NCI-H82 treated with DMSO at 0.1 percent for 48 hours (cell line): Measurements from ENCODE around the gene MRPL37.
"Not testable (repeated sequence)": the region's sequence is repeated elsewhere in the genome, so short reads cannot be mapped to it uniquely, and the experiment has no call there.

Experiments used
- DNase-seq: peaks from one replicate; lab custom pipeline; 2025; ENCODE audit not compliant: unreplicated experiment; lab: John Stamatoyannopoulos, UW

MRPL37 gene

DNA sequence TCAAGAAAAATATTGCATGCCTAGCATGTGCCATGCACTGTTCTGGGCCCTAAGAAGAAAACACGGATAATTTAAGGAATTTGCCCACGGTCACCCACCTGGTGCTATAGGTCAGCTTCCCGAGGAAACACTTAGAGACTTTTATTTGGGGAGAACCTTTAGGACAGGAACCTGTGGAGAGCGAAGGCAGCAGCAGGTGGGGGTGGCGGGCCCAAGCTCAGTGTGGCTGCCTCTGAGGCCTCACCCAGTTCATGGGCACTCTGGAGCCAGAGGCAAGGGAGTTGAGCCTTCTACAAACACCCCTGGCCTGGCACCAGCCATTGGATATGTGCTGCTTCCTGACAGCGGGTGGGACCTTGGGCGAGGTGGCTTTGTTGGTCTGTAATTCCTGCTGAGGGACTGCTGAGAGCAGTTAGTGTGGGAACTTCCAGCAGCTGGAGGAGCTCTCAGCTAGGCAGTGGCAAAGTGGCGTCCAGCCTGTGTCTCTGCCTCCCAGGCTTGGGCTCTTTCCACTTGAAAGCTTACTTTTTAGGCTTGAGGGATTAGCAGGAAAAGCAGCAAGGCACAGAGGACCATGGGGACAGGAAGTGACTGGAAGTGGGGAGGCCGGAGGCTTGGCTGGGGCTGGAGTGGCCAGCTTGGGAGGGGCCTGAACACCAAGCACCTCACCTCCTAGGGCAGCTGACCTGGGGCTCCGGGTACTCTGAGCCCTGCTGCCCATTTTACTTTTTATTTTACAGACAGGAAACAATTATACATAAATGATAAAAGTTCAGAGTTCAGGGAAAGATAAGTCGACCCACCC lies 19.1 kb downstream of the MRPL37 start:
- no peak for DNase-seq

DNA sequence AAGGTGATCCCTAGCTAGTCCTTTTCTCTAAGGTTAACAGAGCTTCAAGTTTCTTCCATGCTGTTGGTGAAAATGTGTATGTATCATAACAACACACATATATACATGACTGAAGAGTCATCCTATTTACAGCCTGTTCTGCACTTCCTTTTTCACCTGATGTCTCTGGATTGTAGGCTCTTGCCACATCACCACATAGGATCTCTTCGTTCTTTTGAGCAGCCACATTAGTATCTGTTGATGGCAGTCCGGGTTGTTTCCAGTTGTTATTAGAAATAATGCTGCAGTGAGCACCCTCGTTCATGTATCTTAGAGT lies 19.7 kb downstream of the MRPL37 start:
- DNase-seq: no peak

DNA sequence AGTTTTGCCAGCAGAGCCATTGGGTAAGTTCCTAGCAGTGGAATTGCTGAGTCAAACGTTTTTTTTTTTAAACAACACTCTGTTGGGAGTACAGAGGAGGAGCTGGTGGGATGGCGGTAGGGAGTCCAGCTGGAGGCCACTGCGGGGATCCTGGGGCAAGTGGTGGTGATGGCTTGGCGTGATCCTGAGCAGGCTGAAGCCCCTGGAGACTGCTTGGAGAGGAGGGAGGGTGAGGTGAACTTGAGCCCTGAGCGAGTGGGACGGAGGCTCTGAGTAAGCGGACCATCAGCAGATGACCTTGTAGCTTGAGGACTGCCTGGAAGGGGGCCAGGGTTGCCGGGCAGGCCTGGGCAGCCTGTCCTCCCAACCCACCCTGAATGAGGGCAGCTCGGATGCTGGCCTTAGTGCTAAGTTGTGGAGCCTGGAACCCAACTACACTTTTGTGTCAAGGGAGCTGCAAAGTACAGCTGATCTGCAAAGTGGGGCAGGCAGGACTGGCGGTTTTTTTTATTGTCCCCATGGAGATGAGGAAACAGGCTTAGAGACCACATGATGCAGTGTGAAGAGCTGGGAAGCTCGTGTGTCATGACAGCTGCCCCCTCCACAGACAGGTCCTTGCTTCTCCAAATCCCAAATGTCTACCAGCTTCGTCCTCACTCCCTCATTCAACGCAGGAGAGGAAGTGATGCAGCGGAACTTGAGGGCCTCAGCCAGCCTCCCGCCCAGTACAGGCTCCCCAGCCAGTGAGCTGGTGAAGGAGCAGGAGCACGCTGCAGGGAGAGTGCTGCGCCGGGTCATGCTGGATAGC lies 20.2 kb downstream of the MRPL37 start:
- peak; percentile 45 for DNase-seq

DNA sequence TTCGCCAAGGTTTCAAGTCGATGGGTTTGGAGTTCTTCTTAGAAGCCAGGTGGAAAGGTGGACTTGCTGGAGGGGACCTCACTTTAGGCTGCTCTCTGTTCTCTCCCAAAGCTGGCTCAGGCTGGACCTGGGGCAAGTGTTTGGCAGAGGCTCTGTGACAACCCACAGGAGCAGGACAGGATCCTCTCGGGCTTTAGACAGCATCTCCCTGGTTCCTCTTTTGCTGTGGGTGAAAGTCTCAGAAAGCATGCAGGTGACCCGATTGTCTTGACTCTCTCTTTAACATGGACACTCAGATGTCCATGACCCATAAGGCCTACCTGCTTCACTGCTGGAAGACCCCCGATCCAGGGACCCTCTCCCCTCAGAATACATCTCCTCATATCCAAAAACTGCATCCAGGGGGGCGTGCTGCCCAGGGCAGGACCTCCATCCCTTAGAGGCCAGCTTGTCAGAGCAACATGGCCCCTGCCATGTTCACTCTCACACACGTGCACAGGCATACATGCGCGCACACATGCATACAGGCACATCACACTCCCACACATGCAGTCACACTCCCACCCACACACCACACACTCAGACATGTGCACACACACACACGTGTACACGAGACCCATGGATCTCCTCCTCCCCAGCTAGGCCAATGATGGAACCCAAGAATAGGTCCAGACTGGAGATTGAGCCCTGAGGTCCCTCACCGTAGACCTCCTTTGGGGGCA lies 21.3 kb downstream of the MRPL37 start:
- no peak for DNase-seq

DNA sequence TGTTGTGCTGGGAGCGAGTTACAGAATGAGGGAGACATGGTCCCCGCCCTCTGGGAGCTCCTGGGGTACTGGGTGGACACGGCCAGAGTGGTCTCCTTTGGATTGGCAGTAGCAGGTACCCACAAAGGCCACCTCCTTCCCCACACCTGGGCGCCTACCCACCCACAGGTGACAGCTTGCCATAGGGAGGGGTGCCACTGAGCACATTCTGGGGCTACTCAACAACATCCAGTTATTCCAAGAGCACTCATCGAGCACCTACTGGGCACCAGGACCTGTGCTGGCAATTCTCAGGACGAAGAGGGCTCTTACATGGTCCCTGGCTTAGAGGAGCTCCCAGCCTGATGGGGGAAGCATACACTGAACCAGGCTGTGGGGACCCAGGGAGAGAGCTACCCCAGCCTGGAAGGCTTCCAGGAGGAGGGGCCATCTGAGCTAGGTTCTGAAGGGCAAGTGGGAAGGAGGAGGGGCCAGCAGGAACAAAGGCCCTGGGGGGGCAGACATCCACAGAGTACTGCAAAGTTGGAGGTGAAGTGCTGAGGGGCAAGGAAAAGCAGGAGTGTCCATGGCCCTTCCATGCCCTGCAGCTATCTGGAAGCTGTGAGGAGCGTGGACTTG lies 22.0 kb downstream of the MRPL37 start:
- DNase-seq: no peak

DNA sequence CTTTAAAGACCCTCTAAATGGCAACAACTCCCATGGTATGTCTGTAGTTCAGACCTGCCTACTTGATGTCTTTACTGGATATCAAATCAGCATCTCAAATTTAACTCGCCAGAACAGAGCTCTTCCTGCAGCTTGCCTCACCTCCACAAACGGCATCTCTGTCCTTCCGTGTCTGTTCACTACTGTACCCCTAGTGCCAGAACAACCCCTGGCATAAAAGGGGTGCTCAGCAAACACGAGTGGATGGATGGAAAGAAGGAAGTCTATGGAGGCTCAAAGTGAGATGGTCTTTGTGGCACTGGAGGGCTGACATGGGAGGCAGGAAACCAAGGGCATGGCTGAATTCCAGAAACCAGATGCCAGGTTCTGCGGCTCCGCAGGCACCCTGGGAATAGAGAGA lies 22.7 kb downstream of the MRPL37 start:
- no peak for DNase-seq

DNA sequence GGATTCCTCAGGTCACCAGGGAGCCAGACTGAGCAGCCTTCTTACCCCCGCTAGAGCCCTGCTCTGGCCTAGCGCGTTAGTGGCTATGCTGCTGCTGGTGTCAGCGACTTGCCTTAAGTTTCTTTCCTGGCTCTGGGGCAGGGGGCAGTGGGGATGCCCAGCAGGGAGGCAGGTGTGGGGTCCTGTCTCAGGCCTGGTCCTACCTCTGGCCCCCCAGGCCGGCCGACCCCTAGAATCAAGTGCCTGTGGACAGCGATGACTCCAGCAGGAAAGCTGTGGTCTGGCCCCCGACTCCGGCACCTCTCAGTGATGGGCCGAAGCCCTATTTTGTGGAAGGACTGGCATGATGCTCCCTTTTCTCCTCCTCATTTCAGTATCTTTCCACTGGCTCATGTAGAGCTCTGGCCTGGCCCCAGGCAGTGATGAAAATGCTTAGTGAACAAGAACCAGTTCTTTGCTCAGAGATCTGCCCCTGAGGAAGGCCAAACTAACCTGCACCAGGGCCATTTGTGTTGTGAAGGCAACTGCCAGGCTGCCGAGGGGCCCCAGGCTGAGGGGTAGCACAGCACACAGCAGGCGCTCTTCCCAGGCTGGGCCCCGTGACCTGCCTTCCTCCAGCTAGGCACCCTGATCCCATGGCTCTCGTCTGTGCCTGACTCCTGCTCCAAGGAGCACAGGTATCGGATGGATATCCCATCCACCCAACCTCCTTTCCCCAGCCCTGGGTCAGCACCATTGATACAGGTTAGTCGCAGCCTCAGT lies 23.7 kb downstream of the MRPL37 start:
- DNase-seq: no peak

DNA sequence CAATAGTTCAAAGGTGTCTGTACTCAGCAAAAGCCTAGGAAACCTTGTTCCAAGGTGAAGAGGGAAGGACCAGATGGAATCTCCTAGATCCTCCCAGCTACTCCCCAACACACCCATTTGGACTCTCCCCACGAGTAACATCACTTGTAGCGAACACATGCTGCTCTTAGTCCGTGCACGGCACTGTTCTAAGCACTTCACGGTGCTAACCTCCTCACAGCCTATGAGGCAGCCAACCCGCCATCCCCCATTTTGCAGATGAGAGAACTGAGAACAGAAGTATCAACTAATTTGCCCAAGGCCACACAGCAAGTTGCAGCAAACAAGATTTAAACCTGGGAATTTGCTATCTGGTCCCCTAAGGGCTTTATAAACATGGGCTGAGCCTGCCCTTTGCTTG lies 24.3 kb downstream of the MRPL37 start:
- DNase-seq: no peak

DNA sequence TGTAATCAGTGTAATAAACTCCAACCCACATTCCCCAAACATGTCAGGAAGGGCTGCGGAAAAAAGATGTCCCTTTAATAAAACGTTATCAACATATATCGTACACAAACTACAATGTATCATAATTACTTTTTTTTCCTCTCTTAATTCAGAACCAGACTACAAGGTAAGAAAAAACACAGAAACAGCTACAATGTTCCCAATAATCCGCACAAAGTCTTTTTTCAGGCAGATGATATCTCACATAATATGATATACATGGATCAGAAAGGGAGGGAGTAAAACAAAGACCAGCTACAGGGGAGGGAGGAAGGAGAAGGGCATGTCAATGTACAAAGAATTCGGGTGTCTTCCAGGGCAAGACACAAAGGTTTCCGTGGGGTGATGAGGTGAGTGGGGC lies 25.4 kb downstream of the MRPL37 start:
- no peak for DNase-seq

DNA sequence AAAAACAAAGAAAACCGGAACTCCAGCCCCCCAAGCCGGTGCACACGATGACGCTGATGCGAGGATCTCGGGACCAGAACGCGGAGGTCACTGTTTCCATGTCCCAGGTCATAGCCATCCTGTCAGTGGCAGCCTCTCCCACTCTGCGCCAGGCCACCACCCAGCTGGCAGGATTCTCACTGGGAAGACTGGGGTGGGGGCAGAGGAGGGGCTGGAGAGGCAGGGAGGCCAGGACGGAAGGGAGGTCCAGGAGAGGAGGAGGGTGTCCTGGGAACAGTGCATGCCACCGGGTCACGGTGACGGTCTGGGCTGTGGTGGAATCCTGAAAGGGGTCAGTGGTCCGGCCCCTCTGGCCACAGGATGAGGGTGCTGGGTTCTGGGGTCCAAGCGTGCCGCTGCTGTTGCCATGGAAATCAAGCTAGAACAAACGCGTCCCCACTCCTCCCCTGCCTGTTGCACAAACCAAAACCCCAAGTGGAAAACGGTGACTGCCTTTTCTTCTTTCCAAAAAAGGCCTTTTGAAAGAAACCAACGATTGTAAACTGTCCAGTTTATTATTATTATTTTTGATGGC lies 26.1 kb downstream of the MRPL37 start:
- DNase-seq: no peak

DNA sequence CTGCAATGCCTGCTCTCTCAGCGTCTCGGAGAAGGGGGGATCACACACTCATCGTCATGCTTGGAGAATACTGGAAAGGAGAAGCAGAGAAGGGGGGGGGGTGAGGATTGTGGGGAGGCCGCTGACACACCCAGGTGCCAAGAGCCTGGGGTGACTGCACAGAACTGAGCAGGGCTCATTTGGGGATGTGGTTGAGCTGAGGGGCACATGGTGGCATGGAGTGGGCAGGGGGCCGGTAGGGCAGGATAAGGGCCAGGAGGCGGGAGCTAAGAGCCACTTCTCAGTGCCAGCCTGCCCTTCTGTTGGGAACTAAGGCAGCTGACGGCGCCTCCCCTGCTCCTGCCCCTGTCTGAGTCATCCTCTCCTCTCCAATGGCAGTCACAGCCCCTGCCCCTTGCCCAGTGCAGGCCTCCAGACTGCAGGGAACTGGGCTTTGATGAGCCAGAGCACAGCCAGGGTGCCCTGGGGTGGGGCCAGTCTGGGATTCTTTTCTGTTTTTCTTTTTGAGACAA lies 27.2 kb downstream of the MRPL37 start:
- DNase-seq: no peak

DNA sequence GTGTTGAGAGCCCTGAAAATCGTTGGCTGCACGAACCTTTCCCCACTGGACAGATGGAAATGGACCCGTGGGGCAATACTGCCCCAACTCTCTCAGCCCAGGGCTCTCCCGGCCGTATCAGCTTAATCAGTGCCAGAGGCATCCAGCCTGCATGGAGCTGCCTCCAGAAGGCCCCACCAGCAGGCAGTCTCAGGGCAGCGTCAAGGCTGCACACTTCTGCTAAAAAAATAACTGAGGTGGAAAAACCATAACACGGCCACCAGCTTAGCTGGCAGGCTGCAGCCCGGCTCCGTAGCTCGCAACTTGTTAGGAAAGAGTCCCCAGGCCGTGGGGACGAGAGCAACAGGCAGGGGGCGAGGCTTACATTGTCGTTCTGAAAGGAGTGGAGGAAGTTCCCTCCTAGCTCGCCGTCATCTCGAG lies 27.9 kb downstream of the MRPL37 start:
- DNase-seq: no peak

DNA sequence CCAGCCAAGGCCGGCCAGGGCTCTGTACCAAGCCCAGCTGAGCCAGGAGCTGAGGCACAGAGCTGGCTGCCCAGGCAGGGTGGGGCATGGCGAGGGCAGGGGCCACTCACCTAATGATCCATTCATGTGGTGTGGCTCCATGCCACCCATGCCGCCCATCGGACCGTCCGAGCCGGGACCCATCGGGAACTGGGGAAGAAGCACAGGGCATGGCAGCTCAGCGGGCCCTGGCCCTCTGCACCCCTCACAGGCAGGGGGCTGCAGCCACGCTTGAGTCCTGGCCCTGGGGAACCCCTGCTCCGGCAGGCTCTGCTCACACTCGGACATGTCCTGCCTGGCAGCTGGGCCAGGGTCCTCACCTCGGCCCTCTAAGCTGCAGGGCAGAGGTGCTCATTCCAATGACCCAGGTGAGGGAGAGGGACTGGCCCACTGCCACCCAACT lies 28.7 kb downstream of the MRPL37 start:
- no peak for DNase-seq

DNA sequence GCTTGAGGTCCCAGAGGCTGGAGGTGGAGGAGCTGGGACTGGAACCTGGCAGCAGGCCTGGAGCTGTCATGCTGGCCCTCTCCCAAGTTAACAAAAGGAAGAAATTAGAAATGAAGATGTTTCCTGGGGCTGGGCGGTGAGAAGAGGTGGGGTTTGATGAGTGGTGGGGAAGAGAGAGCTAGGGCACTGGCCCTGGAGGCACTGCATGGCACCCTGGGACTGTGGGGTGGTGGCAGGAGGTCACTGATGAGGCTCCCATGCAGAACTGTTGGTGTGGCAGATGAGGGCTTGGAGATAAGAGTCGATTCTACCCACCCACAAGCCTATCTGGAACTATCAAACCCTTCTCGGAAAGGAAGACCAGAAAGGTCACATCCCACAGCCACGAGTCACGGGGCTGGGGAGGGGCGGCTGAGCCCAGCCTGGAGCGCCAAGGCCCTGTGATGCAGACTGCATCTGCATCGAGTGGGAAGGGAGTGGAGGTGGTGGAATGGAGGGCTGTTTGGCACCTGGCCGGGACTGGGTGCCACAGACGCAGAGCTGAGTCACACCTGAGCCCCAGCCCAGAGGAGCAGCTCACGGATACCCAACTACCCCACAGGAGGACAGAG lies 29.4 kb downstream of the MRPL37 start:
- DNase-seq: no peak

DNA sequence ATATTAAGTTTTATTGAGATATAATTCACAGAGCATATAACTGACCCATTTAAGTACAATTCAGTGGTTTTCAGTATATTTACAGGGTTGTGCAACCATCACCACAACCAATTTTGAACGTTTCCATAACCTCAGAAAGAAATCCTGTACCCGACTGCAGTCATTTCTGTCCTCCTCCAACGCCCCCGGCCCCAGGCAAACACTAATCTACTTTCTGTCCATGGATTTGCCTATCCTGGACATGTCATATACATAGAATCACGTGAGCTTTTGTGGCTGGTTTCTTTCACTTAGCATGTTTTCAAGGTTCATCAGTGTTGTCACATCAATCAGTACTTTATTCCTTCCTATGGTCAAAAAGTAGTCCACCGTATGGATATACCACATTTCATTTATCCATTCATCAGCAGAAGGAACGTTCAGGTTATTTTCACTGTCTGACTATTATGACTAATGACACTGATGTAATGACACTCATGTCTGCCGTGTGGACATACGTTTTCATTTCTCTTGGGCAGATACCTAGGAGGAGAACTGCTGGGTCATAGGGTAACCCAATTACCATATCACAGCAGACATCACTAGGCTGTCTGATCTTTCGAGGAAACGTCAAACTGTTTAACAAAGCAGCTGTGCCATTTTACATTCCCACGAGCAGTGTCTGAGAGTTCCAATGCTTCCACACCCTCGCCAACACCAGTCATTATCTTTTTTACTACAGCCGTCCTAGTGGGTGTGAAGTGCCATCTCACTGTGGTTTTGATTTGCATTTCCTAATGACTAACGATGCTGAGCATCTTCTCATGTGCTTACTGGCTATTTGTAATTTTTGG lies 30.8 kb downstream of the MRPL37 start:
- no peak for DNase-seq

DNA sequence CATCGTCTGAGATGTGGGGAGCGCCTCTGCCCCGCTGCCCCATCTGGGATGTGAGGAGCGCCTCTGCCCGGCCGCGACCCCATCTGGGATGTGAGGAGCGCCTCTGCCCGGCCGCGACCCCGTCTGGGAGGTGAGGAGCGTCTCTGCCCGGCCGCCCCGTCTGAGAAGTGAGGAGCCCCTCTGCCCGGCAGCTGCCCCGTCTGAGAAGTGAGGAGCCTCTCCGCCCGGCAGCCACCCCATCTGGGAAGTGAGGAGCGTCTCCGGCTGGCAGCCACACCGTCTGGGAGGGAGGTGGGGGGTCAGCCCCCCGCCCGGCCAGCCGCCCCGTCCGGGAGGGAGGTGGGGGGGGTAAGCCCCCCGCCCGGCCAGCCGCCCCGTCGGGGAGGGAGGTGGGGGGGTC lies 33.2 kb downstream of the MRPL37 start:
- not testable (repeated sequence) for DNase-seq

DNA sequence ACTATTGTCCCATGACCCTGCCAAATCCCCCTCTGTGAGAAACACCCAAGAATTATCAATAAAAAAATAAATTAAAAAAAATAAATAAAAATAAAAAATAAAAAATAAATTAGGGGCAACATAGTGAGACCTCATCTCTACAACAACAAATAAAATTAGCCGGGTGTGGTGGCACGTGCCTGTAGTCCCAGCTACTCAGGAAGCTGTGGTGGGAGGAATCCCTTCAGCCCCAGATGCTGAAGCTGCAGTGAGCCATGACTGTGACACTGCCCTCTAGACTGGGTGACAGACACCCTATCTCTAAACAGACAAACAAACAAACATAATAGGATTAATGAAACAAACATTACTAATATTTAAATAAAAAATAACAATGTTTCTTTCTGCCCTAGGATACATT lies 34.3 kb downstream of the MRPL37 start:
- peak; percentile 66 for DNase-seq

DNA sequence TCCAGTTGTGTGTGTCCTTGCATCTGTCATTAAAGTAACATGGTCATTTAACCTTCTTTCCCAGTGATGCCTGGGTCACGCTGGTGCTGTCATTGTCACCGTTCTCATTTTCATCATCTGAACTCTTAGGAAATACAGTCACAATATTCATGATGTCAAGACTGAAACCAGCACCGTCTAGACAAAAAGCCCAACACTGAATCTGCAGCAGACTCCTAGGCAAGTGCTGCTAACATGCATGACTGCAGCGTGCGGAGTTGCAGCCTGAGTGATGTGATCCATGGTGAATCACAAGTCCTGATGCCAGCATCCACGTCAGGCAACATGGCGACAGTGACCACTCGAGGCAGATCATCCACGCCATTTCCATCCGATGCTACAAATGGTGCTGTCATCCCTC lies 37.6 kb downstream of the MRPL37 start:
- no peak for DNase-seq
